WTC11 (cell line): Measurements from ENCODE around the gene PRTFDC1. TPM values are rescaled to one million over a fixed set of nuclear protein-coding genes. Genes with fewer than 3 reads are reported as not detected.

ENCODE experiments used
- ATAC-seq: fragments of 200-7000 bp; cut with Tn5 transposase; 2 replicates; pipeline ENCODE4 v1.10.0; 2021; ENCODE audit warnings: mild to moderate bottlenecking, moderate library complexity
- CTCF ChIA-PET: fragments of 300-600 bp; sonication (Branson Sonifier 250); formaldehyde crosslinking; loops from one replicate; lab custom pipeline; 2021; ENCODE audit warnings: antibody characterized with exemption; lab: Charles Lee
- POLR2A ChIA-PET: fragments of 350-600 bp; sonication (Branson Sonifier 250); formaldehyde crosslinking; loops from one replicate; lab custom pipeline; 2021; ENCODE audit warnings: antibody characterized with exemption; lab: Charles Lee
- DNase-seq: peaks from one replicate; pipeline ENCODE4 v3.0.0; 2021; ENCODE audit warnings: low spot score
- H3K27ac Mint-ChIP-seq: 2 replicates; pipeline ENCODE4 v1.8.0; 2021; ENCODE audit warnings: mixed read lengths
- H3K27me3 Mint-ChIP-seq: 2 replicates; pipeline ENCODE4 v1.8.0; 2021; ENCODE audit warnings: low read depth, mild to moderate bottlenecking, moderate library complexity, mixed read lengths
- H3K36me3 Mint-ChIP-seq: 2 replicates; pipeline ENCODE4 v1.8.0; 2021; ENCODE audit warnings: mixed read lengths
- H3K4me1 Mint-ChIP-seq: 2 replicates; pipeline ENCODE4 v1.8.0; 2022; ENCODE audit warnings: mixed read lengths
- H3K4me3 Mint-ChIP-seq: 2 replicates; pipeline ENCODE4 v1.8.0; 2021; ENCODE audit warnings: mild to moderate bottlenecking, moderate library complexity, mixed read lengths
- H3K9me3 Mint-ChIP-seq: 2 replicates; pipeline ENCODE4 v1.8.0; 2021; ENCODE audit warnings: mixed read lengths
- EMX1 ChIP-seq: fragments of 250-450 bp; sonication (Bioruptor Pico); IDR thresholded peaks from 2 replicates; pipeline ENCODE4 v1.8.0; 2021; ENCODE audit warnings: mild to moderate bottlenecking
- ESRRA ChIP-seq: sonication (generic); formaldehyde crosslinking; IDR thresholded peaks from 2 replicates; pipeline ENCODE4 v1.8.1; 2022; ENCODE audit warnings: mild to moderate bottlenecking, missing genetic modification reagents, borderline replicate concordance
- GABPB1 ChIP-seq: sonication (generic); formaldehyde crosslinking; IDR thresholded peaks from 2 replicates; pipeline ENCODE4 v1.8.1; 2023; ENCODE audit warnings: mild to moderate bottlenecking, missing genetic modification reagents
- HMGA2 ChIP-seq: fragments of 250-450 bp; sonication (Bioruptor Pico); IDR thresholded peaks from 2 replicates; pipeline ENCODE4 v1.4.0; 2021; ENCODE audit warnings: mild to moderate bottlenecking, moderate library complexity
- IRF2 ChIP-seq: sonication (generic); formaldehyde crosslinking; IDR thresholded peaks from 2 replicates; pipeline ENCODE4 v1.8.0; 2022; ENCODE audit warnings: low read depth, missing genetic modification reagents, borderline replicate concordance
- NFE2L1 ChIP-seq: sonication (generic); formaldehyde crosslinking; IDR thresholded peaks from 2 replicates; pipeline ENCODE4 v1.8.1; 2023; ENCODE audit warnings: missing genetic modification reagents
- NR3C1 ChIP-seq: sonication (generic); formaldehyde crosslinking; conservative IDR thresholded peaks from 2 replicates; pipeline ENCODE4 v1.8.1; 2023; ENCODE audit warnings: low read depth, mild to moderate bottlenecking, missing genetic modification reagents
- PRRX2 ChIP-seq: fragments of 250-450 bp; sonication (Bioruptor Pico); IDR thresholded peaks from 2 replicates; pipeline ENCODE4 v1.8.0; 2021; ENCODE audit warnings: mild to moderate bottlenecking
- TP53 ChIP-seq: sonication (generic); formaldehyde crosslinking; IDR thresholded peaks from 2 replicates; pipeline ENCODE4 v1.8.1; 2023; ENCODE audit warnings: mild to moderate bottlenecking, missing genetic modification reagents
- total RNA-seq: library from RNA; stranded (reverse); gene quantifications from 3 replicates; pipeline ENCODE4 v1.2.3, GENCODE V29; 2021
- TF ChIP-seq, protein P1 (sequence below): sonication (generic); formaldehyde crosslinking; IDR thresholded peaks from 2 replicates; pipeline ENCODE4 v1.8.0; 2022; ENCODE audit warnings: missing genetic modification reagents
- TF ChIP-seq, protein P2 (sequence below): fragments of 250-450 bp; sonication (Bioruptor Pico); IDR thresholded peaks from 2 replicates; pipeline ENCODE4 v1.9.0; 2021; ENCODE audit warnings: mild to moderate bottlenecking
- TF ChIP-seq, protein P3 (sequence below): sonication (generic); formaldehyde crosslinking; IDR thresholded peaks from 2 replicates; pipeline ENCODE4 v1.8.1; 2023; ENCODE audit warnings: mild to moderate bottlenecking, moderate library complexity, missing genetic modification reagents
- TF ChIP-seq, protein P4 (sequence below): sonication (generic); formaldehyde crosslinking; IDR thresholded peaks from 2 replicates; pipeline ENCODE4 v1.8.0; 2023; ENCODE audit warnings: missing genetic modification reagents
- TF ChIP-seq, protein P5 (sequence below): sonication (generic); formaldehyde crosslinking; IDR thresholded peaks from 2 replicates; pipeline ENCODE4 v1.8.0; 2023; ENCODE audit warnings: missing genetic modification reagents, mild to moderate bottlenecking, borderline replicate concordance

Gene PRTFDC1
- total RNA-seq, 1 experiment from 2014 or later: 6.1 TPM

DNA sequence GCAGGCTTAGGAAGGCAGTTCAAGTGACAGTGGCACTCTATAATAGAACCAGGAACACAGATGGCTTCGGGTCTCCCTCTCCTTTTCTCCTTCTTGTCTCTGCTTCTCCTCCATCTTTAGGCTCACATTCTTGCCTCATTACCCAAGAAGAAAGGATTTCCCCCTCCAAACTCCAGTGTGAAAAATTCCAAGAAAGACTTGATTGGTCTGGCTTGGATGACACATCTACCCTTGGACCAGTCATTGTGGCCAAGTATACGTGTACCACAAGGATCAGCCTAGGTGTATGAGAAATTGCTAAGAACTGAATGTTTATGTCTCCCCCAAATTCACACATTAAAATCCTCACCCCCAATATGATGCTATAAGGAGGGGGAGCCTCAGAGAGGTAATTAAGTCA is 53.9 kb downstream of the PRTFDC1 start:
- CTCF ChIA-PET: interaction anchor here (0.6 kb wide), 1 partner anchor 256 kb away, joined by 3 read pairs; no protein-coding TSS in a partner anchor
- no peak overlapping the region for H3K4me3 Mint-ChIP-seq
- no peak for DNase-seq

DNA sequence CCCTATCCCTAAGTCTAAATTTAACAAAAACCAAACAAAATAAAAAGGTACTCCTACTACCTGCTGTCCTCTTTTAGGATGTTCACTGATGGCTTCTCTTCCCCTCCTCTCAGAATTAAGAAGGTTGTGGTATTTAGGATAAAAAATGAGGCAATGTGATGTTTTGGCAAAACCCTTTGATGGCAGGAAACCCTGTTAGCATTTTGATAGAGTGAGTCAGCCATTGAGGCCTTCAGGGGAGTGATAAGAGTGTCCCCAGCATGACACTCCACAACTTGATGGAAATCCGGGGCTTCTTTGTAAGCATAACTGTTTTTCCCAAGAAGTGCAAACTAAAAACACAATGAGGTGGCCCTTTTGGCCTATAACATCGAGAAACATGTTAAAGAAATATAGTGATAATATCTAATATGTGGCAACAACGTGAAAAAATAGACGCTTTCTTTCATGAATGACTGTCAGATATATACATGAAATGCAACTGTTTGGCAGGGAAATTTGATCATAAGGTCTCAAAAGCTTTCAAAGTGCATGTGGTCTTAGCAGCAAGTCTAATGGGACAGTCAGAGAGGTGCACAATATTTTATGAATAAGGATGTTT is 55.0 kb downstream of the PRTFDC1 start:
- no peaks in the 10 kb centered on the region for H3K36me3 Mint-ChIP-seq
- H3K9me3 Mint-ChIP-seq: no peaks in the 10 kb centered on the region
- TF ChIP-seq, protein P1, sequence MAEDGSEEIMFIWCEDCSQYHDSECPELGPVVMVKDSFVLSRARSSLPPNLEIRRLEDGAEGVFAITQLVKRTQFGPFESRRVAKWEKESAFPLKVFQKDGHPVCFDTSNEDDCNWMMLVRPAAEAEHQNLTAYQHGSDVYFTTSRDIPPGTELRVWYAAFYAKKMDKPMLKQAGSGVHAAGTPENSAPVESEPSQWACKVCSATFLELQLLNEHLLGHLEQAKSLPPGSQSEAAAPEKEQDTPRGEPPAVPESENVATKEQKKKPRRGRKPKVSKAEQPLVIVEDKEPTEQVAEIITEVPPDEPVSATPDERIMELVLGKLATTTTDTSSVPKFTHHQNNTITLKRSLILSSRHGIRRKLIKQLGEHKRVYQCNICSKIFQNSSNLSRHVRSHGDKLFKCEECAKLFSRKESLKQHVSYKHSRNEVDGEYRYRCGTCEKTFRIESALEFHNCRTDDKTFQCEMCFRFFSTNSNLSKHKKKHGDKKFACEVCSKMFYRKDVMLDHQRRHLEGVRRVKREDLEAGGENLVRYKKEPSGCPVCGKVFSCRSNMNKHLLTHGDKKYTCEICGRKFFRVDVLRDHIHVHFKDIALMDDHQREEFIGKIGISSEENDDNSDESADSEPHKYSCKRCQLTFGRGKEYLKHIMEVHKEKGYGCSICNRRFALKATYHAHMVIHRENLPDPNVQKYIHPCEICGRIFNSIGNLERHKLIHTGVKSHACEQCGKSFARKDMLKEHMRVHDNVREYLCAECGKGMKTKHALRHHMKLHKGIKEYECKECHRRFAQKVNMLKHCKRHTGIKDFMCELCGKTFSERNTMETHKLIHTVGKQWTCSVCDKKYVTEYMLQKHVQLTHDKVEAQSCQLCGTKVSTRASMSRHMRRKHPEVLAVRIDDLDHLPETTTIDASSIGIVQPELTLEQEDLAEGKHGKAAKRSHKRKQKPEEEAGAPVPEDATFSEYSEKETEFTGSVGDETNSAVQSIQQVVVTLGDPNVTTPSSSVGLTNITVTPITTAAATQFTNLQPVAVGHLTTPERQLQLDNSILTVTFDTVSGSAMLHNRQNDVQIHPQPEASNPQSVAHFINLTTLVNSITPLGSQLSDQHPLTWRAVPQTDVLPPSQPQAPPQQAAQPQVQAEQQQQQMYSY (CRISPR knock-in tag): no peak
- TF ChIP-seq, all 79 proteins: peak for 0
- ATAC-seq (no peak), DNase-seq (no peak)
- H3K4me1 Mint-ChIP-seq: peaks cover 4% of the 10 kb centered on the region; the same call in 1 of the 2 replicates
- H3K27me3 Mint-ChIP-seq: no peaks in the 10 kb centered on the region
- ChIA-PET CTCF (no interaction called here), POLR2A (no interaction called here)
- H3K4me3 Mint-ChIP-seq: no peak overlapping the region
- H3K27ac Mint-ChIP-seq: no peak overlapping the region

More for the DNA sequence above, 53.9 kb downstream of the PRTFDC1 start:
- peaks cover 4% of the 10 kb centered on the region; the same call in 1 of the 2 replicates for H3K4me1 Mint-ChIP-seq
- H3K27me3 Mint-ChIP-seq: no peaks in the 10 kb centered on the region
- no peaks in the 10 kb centered on the region for H3K9me3 Mint-ChIP-seq
- no peaks in the 10 kb centered on the region for H3K36me3 Mint-ChIP-seq
- TF ChIP-seq TP53 (CRISPR knock-in tag) (no peak), GABPB1 (CRISPR knock-in tag) (no peak), IRF2 (CRISPR knock-in tag) (no peak), ESRRA (CRISPR knock-in tag) (no peak), EMX1 (no peak), HMGA2 (CRISPR knock-in tag) (no peak), NFE2L1 (CRISPR knock-in tag) (no peak), PRRX2 (CRISPR knock-in tag) (no peak), NR3C1 (CRISPR knock-in tag) (no peak)
- TF ChIP-seq, protein P2, sequence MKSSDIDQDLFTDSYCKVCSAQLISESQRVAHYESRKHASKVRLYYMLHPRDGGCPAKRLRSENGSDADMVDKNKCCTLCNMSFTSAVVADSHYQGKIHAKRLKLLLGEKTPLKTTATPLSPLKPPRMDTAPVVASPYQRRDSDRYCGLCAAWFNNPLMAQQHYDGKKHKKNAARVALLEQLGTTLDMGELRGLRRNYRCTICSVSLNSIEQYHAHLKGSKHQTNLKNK (CRISPR knock-in tag): no peak
- TF ChIP-seq, protein P3, sequence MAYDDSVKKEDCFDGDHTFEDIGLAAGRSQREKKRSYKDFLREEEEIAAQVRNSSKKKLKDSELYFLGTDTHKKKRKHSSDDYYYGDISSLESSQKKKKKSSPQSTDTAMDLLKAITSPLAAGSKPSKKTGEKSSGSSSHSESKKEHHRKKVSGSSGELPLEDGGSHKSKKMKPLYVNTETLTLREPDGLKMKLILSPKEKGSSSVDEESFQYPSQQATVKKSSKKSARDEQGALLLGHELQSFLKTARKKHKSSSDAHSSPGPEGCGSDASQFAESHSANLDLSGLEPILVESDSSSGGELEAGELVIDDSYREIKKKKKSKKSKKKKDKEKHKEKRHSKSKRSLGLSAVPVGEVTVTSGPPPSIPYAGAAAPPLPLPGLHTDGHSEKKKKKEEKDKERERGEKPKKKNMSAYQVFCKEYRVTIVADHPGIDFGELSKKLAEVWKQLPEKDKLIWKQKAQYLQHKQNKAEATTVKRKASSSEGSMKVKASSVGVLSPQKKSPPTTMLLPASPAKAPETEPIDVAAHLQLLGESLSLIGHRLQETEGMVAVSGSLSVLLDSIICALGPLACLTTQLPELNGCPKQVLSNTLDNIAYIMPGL (CRISPR knock-in tag): no peak
- TF ChIP-seq, protein P4, sequence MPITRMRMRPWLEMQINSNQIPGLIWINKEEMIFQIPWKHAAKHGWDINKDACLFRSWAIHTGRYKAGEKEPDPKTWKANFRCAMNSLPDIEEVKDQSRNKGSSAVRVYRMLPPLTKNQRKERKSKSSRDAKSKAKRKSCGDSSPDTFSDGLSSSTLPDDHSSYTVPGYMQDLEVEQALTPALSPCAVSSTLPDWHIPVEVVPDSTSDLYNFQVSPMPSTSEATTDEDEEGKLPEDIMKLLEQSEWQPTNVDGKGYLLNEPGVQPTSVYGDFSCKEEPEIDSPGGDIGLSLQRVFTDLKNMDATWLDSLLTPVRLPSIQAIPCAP (CRISPR knock-in tag): no peak
- TF ChIP-seq, protein P5, sequence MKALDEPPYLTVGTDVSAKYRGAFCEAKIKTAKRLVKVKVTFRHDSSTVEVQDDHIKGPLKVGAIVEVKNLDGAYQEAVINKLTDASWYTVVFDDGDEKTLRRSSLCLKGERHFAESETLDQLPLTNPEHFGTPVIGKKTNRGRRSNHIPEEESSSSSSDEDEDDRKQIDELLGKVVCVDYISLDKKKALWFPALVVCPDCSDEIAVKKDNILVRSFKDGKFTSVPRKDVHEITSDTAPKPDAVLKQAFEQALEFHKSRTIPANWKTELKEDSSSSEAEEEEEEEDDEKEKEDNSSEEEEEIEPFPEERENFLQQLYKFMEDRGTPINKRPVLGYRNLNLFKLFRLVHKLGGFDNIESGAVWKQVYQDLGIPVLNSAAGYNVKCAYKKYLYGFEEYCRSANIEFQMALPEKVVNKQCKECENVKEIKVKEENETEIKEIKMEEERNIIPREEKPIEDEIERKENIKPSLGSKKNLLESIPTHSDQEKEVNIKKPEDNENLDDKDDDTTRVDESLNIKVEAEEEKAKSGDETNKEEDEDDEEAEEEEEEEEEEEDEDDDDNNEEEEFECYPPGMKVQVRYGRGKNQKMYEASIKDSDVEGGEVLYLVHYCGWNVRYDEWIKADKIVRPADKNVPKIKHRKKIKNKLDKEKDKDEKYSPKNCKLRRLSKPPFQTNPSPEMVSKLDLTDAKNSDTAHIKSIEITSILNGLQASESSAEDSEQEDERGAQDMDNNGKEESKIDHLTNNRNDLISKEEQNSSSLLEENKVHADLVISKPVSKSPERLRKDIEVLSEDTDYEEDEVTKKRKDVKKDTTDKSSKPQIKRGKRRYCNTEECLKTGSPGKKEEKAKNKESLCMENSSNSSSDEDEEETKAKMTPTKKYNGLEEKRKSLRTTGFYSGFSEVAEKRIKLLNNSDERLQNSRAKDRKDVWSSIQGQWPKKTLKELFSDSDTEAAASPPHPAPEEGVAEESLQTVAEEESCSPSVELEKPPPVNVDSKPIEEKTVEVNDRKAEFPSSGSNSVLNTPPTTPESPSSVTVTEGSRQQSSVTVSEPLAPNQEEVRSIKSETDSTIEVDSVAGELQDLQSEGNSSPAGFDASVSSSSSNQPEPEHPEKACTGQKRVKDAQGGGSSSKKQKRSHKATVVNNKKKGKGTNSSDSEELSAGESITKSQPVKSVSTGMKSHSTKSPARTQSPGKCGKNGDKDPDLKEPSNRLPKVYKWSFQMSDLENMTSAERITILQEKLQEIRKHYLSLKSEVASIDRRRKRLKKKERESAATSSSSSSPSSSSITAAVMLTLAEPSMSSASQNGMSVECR (CRISPR knock-in tag): no peak
- no peak for ATAC-seq
- POLR2A ChIA-PET: no interaction called here
- H3K27ac Mint-ChIP-seq: no peak overlapping the region
